ENCODE measurements around the gene TECTB. TPM values are rescaled to one million over a fixed set of nuclear protein-coding genes. Genes with fewer than 3 reads are reported as not detected.
A peak's percentile ranks its signal among the peaks of the same experiment; 100 is the strongest.
"Not testable (repeated sequence)": the region's sequence is repeated elsewhere in the genome, so short reads cannot be mapped to it uniquely, and the experiment has no call there.

Gene TECTB
- total RNA-seq, 1 donor, result not detected

DNA sequence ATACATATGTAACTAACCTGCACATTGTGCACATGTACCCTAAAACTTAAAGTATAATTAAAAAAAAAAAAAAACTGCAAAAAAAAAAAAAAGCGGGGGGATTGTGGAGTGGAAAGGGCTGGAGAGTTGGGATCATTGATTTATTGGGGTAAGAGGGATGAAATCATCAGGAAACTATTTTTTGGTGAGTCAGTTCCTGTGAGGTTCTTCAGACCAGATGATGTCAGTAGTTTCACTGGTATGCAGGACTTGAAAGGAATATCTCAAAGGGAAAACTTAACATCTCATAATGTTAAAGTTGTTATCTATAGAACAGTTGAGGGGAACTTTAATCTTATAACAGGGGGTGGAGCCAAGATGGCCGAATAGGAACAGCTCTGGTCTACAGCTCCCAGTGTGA is 32.6 kb upstream of the TECTB start:
- no peak for DNase-seq (ENCODE audit: low read depth)
- H3K4me3 ChIP-seq (ENCODE audit: low read depth, low read length), result no peak overlapping the region
- no peak for TF ChIP-seq CTCF (IDR thresholded peaks at IDR 0.05; ENCODE audit: insufficient read depth, low read depth, low read length)

DNA sequence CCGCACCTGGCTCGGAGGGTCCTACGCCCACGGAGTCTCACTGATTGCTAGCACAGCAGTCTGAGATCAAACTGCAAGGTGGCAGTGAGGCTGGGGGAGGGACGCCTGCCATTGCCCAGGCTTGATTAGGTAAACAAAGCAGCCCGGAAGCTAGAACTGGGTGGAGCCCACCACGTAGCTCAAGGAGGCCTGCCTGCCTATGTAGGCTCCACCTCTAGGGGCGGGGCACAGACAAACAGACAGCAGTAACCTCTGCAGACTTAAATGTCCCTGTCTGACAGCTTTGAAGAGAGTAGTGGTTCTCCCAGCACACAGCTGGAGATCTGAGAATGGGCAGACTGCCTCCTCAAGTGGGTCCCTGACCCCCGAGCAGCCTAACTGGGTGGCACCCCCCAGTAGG is 32.0 kb upstream of the TECTB start:
- H3K4me3 ChIP-seq (ENCODE audit: low read depth, low read length); DNase-seq (ENCODE audit: low read depth): not testable (repeated sequence)

DNA sequence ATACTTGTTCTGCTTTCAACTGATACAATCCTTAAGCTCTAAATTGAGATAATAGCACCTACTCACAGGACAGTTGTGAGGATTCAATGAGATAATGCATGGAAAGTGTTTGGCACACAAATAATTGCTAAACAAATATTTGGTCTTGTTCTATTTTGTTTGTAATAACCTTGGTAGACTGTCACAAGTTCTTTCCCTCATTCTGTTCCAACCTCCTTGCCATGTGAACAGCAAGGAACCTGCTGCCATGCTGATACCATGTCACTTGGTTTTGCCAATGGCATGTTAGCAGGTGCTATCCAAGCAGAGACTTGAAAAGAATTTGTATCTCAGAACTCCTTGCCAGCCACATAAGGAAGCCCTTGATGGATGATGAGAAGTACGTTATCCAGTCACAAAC is 24.8 kb upstream of the TECTB start:
- no peak for TF ChIP-seq CTCF (IDR thresholded peaks at IDR 0.05; ENCODE audit: insufficient read depth, low read depth, low read length)
- no peak for DNase-seq (ENCODE audit: low read depth)
- H3K4me3 ChIP-seq (ENCODE audit: low read depth, low read length), result no peak overlapping the region

DNA sequence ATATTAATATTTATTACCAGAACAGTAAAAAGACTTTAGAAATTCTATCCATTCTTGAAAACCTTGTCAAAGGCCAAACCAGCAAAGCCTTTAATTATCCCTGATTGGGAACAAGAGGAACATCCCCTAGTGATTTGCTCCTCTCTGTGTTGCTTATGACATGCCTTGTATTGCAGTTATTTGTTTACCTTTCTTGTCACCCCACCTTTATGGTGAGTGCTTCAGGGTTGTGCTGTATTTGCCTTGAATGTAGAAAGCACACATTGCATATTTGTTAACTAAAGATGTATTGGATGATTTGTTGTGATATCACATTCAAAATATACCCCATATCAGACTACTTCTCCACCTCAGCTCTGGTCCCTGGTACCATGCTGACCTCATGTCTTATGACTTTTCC is 23.5 kb upstream of the TECTB start:
- no peak overlapping the region for H3K4me3 ChIP-seq (ENCODE audit: low read depth, low read length)
- no peak for DNase-seq (ENCODE audit: low read depth)
- no peak for TF ChIP-seq CTCF (IDR thresholded peaks at IDR 0.05; ENCODE audit: insufficient read depth, low read depth, low read length)

- TF ChIP-seq CTCF (IDR thresholded peaks at IDR 0.05; ENCODE audit: insufficient read depth, low read depth, low read length), result no peak
- DNase-seq (ENCODE audit: low read depth), result no peak
- H3K4me3 ChIP-seq (ENCODE audit: low read depth, low read length), result no peak overlapping the region
These were observed 22.4 kb upstream of the TECTB start for GRCh38 chr10:112260831-112261230.

DNA sequence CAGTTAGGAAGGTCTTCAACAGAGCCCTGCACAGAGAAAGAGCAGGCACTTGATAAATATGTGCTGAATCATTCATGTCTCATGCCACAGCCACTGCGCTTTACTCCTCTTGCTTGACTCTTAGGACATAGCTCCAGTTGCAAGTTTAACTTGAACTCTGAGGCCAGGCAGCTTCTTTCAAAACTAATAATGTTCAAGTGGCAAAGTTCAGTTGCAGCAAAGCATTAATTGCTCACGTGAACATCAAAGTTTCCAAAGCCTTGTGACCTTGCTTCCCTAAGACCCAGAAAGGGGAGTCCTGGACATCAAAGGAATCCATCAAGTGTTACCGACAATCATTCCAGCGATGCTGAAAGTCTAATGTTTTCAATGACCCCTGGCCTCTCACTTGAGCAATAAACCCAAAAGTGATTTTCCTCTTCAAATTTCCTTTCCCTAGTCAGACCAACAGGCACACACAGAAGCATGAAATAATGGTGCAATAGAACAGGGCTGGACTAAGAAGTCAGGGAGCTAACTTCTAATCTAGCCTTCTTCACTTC is 21.8 kb upstream of the TECTB start:
- no peak overlapping the region for H3K4me3 ChIP-seq (ENCODE audit: low read depth, low read length)
- peak; percentile 92 for DNase-seq (ENCODE audit: low read depth)
- no peak for TF ChIP-seq CTCF (IDR thresholded peaks at IDR 0.05; ENCODE audit: insufficient read depth, low read depth, low read length)

- peak; percentile 12 for DNase-seq (ENCODE audit: low read depth)
- no peak for TF ChIP-seq CTCF (IDR thresholded peaks at IDR 0.05; ENCODE audit: insufficient read depth, low read depth, low read length)
- no peak overlapping the region for H3K4me3 ChIP-seq (ENCODE audit: low read depth, low read length)
These were observed 20.7 kb upstream of the TECTB start for GRCh38 chr10:112262546-112262945.
